GM12892 (cell line): ENCODE results near the gene UGT2B10.

Experiments used
- POLR2A ChIP-seq: IDR thresholded peaks from 2 replicates; pipeline ENCODE4 v1.6.1; 2011; ENCODE audit warnings: low read depth, low read length, control low read depth
- TAF1 ChIP-seq: IDR thresholded peaks from 2 replicates; pipeline ENCODE4 v1.6.1; 2011; ENCODE audit warnings: low read depth, mild to moderate bottlenecking, control low read depth, low read length, borderline replicate concordance

GRCh38 chr4:68874507-68874906, 58.7 kb downstream of the UGT2B10 start:
- no peak for TF ChIP-seq TAF1
- TF ChIP-seq POLR2A, result no peak
